Subcutaneous abdominal adipose tissue (tissue), 5 donors: ENCODE results near the gene ATP6V0B.
A peak's percentile ranks its signal among the peaks of the same experiment; 100 is the strongest.

Source experiments
- H3K27ac ChIP-seq: one replicate; pipeline ENCODE4 v1.7.0; 2013; ENCODE audit warnings: low read depth, mild to moderate bottlenecking, inconsistent platforms, low read length, moderate library complexity
- H3K27me3 ChIP-seq, 5 donors: one replicate each; pipeline ENCODE4 v1.7.0; 2013; ENCODE audit warnings: low read length in 5 of 5, inconsistent platforms in 1 of 5; ENCODE audit not compliant: control insufficient read depth in 5 of 5, insufficient read depth in 4 of 5
- H3K36me3 ChIP-seq, 5 donors: one replicate each; pipeline ENCODE4 v1.7.0; 2013; ENCODE audit warnings: low read length in 5 of 5; ENCODE audit not compliant: control insufficient read depth in 5 of 5, insufficient read depth in 5 of 5
- H3K4me1 ChIP-seq, 5 donors: one replicate each; pipeline ENCODE4 v1.7.0; 2013; ENCODE audit warnings: low read length in 5 of 5, mild to moderate bottlenecking in 3 of 5, moderate library complexity in 1 of 5; ENCODE audit not compliant: control insufficient read depth in 5 of 5, insufficient read depth in 5 of 5
- H3K4me3 ChIP-seq, 5 donors: one replicate each; pipeline ENCODE4 v1.7.0; 2013; ENCODE audit warnings: low read length in 5 of 5, low read depth in 1 of 5
- H3K9ac ChIP-seq, 5 donors: one replicate each; pipeline ENCODE4 v1.7.0; 2013; ENCODE audit warnings: low read length in 5 of 5, mild to moderate bottlenecking in 4 of 5, moderate library complexity in 3 of 5
- H3K9me3 ChIP-seq, 5 donors: one replicate each; pipeline ENCODE4 v1.7.0; 2013; ENCODE audit warnings: low read length in 5 of 5; ENCODE audit not compliant: control insufficient read depth in 5 of 5
- donor health status: healthy.
- donor health status: healthy.
- donor health status: healthy.
- donor health status: healthy.
- donor health status: healthy.

Gene ATP6V0B

GRCh38 chr1:43974443-43975248 is at the start of gene ATP6V0B:
ATP6V0B (plus strand) TSS chr1:43974960; CDS start chr1:43975041, 81 bp downstream.
- Histone ChIP-seq H3K9me3 (no peaks in the 10 kb centered on the region), H3K9ac (peak within 1 kb of the TSS; percentile 86 to 92 (median 88)), H3K4me3 (peak within 1 kb of the TSS; percentile 82 to 91 (median 83)), H3K27me3 (no peaks in the 10 kb centered on the region), H3K4me1 (peaks cover 9 to 63% (median 53%) of the 10 kb centered on the region in 5 donors), H3K36me3 (peaks cover 4 to 42% (median 29%) of the 10 kb centered on the region in 5 donors), H3K27ac (peak within 1 kb of the TSS; percentile 77)

DNA sequence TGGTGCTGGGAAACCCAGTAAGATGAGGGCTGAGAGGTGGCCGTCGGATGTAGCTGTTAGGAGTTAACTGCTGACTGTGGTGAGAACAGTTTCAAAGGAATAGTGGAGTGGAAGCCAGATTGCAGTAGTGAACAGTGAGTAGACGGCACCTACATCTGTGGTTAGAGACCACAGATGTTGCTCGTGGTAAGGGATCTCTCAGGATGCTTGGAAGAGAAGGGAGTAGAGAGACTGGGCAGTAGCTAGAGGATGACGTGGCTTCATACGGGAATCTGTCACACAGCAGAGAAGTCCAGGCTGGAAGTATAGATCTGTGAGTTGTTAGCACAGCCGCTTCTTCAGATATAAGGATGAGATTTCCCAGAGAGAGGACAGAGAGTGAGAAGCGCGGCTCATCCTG is 48.9 kb upstream of the ATP6V0B start:
- H3K9ac ChIP-seq = no peak overlapping the region
- peaks cover 0 to 47% (median 20%) of the 10 kb centered on the region in 5 donors for H3K36me3 ChIP-seq
- no peaks in the 10 kb centered on the region for H3K27me3 ChIP-seq
- H3K4me1 ChIP-seq = no peaks in the 10 kb centered on the region
- H3K27ac ChIP-seq = no peak overlapping the region
- H3K4me3 ChIP-seq = no peak overlapping the region
- no peaks in the 10 kb centered on the region for H3K9me3 ChIP-seq

GRCh38 chr1:43930168-43930948 is 44.4 kb upstream of the ATP6V0B start:
- peaks cover 0 to 28% (median 15%) of the 10 kb centered on the region in 5 donors for H3K36me3 ChIP-seq
- H3K9ac ChIP-seq = no peak overlapping the region
- H3K27me3 ChIP-seq = peaks cover 13 to 29% (median 23%) of the 10 kb centered on the region in 5 donors
- no peak overlapping the region for H3K4me3 ChIP-seq
- peaks cover 0 to 18% (median 16%) of the 10 kb centered on the region in 5 donors for H3K4me1 ChIP-seq
- no peaks in the 10 kb centered on the region for H3K9me3 ChIP-seq
- no peak overlapping the region for H3K27ac ChIP-seq

DNA sequence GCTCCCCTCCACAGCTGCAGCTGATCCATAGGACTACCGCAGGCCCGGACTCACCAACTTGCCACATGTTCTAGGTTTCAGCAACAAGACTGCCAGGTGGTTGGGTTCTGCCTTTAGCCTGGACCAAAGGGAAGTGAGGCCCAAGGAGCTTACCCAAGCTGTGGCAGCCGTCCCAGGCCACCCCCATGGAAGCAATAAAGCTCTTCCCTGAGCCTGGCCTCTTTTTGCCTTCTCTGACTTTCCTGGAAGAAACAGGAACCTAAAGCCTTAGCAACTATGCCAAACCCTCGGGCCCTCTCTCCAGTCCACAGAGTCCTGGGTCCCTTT is 43.8 kb upstream of the ATP6V0B start:
- H3K27me3 ChIP-seq = peaks cover 13 to 34% (median 23%) of the 10 kb centered on the region in 5 donors
- peaks cover 0 to 23% (median 12%) of the 10 kb centered on the region in 5 donors for H3K36me3 ChIP-seq
- no peak overlapping the region for H3K4me3 ChIP-seq
- peaks cover 0 to 23% (median 20%) of the 10 kb centered on the region in 5 donors for H3K4me1 ChIP-seq
- no peaks in the 10 kb centered on the region for H3K9me3 ChIP-seq
- no peak overlapping the region for H3K9ac ChIP-seq
- no peak overlapping the region for H3K27ac ChIP-seq

DNA sequence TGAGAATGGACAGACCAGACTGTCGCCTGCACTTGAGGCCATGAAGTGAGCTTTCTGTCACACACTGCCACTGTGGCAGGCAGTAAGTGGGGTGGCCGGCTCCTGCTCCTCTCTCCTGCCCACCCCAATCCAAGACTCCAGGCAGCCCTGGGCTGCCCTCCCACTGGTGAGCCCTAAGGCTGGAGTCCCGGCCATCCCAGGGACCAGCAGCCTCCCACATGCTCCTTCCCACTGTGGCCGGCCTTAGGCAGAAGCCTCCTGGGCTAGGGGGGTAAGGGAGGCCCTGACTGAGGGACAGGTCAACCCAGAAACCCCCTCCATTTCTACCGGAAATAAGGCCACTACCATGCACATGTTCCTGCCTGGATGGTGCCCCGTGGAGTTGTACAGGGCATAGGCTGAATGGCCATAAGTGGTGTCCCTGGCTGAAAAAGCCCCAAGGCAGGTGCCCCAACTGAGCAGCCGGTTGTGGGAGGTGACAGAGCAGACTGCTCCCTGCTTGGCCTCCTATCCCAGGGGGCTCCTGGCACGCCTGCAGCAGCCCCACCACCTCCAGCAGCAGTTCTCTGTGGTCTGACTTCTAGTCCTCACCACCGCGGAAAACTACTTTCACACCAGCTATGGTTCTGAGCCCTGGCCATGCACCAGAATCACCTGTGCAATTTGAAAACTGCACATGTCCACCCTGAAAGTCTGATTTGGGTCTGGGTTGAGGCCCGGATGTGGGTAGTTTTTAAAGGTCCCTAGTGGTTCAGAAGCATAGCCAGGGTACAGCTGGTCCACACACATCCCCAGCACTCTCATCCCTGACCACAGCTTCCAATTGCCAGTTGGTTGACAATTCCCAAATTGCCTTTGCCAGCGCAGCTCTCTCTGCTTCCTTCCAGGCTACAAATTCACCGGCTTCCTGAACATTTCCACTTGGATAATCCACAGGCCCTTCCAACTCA is 42.8 kb upstream of the ATP6V0B start:
- H3K4me1 ChIP-seq = peaks cover 0 to 30% (median 26%) of the 10 kb centered on the region in 5 donors
- H3K9ac ChIP-seq = no peak overlapping the region
- no peak overlapping the region for H3K4me3 ChIP-seq
- no peaks in the 10 kb centered on the region for H3K9me3 ChIP-seq
- no peak overlapping the region for H3K27ac ChIP-seq
- peaks cover 0 to 13% (median 8%) of the 10 kb centered on the region in 5 donors for H3K36me3 ChIP-seq
- peaks cover 13 to 35% (median 23%) of the 10 kb centered on the region in 5 donors for H3K27me3 ChIP-seq

DNA sequence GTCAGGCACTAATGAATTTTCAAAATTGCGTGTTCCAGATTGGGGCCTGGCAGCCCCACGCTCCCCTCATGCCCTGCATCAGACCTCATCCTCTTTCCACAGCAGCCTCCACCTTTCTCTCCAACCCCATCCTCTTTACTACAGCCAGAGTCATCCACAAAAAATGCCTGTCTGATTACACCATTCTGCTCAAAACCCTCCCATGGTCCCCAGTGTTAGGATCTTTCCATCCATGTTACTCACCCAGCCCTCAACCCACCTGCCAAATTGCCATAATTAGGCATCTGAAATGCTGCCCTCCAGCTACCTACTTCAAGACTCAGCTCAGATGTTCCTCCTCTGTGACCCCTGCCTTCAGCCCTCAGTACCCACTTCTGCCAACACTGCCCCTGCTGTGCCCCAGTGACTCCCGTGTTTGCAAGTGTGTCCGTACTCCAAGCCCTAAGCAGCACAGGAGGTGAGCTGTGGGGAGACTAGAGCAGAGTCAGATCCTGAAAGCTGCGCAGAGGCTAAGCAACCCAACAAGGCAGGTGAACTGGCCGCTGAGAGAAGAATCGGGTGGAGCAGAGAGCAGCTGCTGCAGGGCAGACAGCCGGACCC is 41.9 kb upstream of the ATP6V0B start:
- peaks cover 0 to 13% (median 8%) of the 10 kb centered on the region in 5 donors for H3K36me3 ChIP-seq
- peaks cover 13 to 35% (median 23%) of the 10 kb centered on the region in 5 donors for H3K27me3 ChIP-seq
- peak overlapping the region in 2 of 5 donors; percentile 35 to 52 for H3K9ac ChIP-seq
- H3K4me3 ChIP-seq = peak overlapping the region in 2 of 5 donors; percentile 29 to 40
- H3K4me1 ChIP-seq = peaks cover 0 to 30% (median 26%) of the 10 kb centered on the region in 5 donors
- no peaks in the 10 kb centered on the region for H3K9me3 ChIP-seq
- no peak overlapping the region for H3K27ac ChIP-seq

DNA sequence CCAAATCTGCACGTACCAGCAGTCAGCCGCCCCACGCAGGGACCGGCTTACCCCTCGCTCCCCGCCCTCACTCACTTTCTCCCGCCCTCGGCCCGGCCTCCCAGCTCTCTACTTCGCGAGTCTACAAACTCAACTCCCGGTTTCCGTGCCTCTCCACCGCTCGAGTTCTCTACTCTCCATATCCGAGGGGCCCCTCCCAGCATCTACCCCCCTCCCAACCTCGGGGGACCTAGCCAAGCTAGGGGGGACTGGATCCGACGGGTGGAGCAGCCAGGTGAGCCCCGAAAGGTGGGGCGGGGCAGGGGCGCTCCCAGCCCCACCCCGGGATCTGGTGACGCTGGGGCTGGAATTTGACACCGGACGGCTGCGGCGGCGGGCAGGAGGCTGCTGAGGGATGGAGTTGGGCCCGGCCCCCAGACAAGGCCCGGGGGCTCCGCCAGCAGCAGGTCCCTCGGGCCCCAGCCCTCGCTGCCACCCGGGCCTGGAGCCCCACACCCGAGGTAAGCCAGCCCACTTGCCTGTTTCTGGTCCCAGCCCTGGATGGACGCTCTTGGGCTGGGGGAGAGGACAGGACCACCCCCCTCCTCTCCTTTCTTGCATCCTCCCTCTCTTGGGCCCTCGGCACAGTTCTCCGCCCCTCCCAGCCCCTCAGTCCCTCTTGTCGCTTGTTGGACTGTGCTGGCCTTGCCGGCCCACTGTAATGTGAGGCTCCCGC is 41.2 kb upstream of the ATP6V0B start, which contains the start of gene ARTN:
Gene ARTN, plus strand, starts transcription at position 416 of the 715 bp plus-strand sequence. CDS start 1,856 bp downstream, outside the sequence.
- peak within 1 kb of the TSS in 3 of 5 donors; percentile 29 to 40 (median 33) for H3K4me3 ChIP-seq
- no peak within 1 kb of the TSS for H3K27ac ChIP-seq
- no peaks in the 10 kb centered on the region for H3K9me3 ChIP-seq
- H3K4me1 ChIP-seq = peaks cover 0 to 30% (median 26%) of the 10 kb centered on the region in 5 donors
- peaks cover 13 to 35% (median 23%) of the 10 kb centered on the region in 5 donors for H3K27me3 ChIP-seq
- H3K9ac ChIP-seq = peak within 1 kb of the TSS in 3 of 5 donors; percentile 24 to 56 (median 35)
- peaks cover 0 to 13% (median 8%) of the 10 kb centered on the region in 5 donors for H3K36me3 ChIP-seq

GRCh38 chr1:43934101-43934985 is 40.4 kb upstream of the ATP6V0B start:
- Histone ChIP-seq H3K4me3 (no peak overlapping the region), H3K4me1 (peaks cover 0 to 30% (median 26%) of the 10 kb centered on the region in 5 donors), H3K9ac (peak overlapping the region in 1 of 5 donors; percentile 56), H3K9me3 (no peaks in the 10 kb centered on the region), H3K27ac (no peak overlapping the region), H3K27me3 (peaks cover 13 to 35% (median 23%) of the 10 kb centered on the region in 5 donors), H3K36me3 (peaks cover 0 to 13% (median 8%) of the 10 kb centered on the region in 5 donors)
